H1 (cell line): ENCODE results near the gene TMCC1. TPM values are rescaled to one million over a fixed set of nuclear protein-coding genes. Genes with fewer than 3 reads are reported as not detected.

ENCODE experiments used
- EZH2 ChIP-seq: fragments of 200-600 bp; sonication (generic); IDR thresholded peaks from 2 replicates; pipeline ENCODE4 v1.7.1; 2012; ENCODE audit warnings: low read depth, mild to moderate bottlenecking, moderate library complexity, low read length, inconsistent platforms; ENCODE audit not compliant: severe bottlenecking
- polyA plus RNA-seq, 7 experiments: library from polyadenylated mRNA; depleted of rRNA in 3 of 7; stranded (reverse) in 5 of 7; unstranded in 2 of 7; fragments of >200 nt in 5 of 7; fragments of 200-250 nt in 2 of 7; gene quantifications; 1 replicate in 5 of 7; 2 replicates in 1 of 7; 4 replicates in 1 of 7; pipeline versions ENCODE4 v1.2.1 to v1.2.3, GENCODE V29; 2011 to 2013; ENCODE audit warnings: missing spikeins in 2 of 7, mixed read lengths in 2 of 7
- total RNA-seq: library from RNA; stranded (reverse); fragmentation: NEBNext Ultra II Directional; extraction: Animal tissue kit (Norgen Biotek cat#: 25700); gene quantifications from 2 replicates; pipeline ENCODE4 v1.2.1, GENCODE V29; 2021

The TMCC1 gene
- total and polyA plus RNA-seq, 2 of the 8 experiments (the other 6 are each of a cell fraction or from before 2014, with no cell fraction given) = 10.4 to 27.1 TPM

DNA sequence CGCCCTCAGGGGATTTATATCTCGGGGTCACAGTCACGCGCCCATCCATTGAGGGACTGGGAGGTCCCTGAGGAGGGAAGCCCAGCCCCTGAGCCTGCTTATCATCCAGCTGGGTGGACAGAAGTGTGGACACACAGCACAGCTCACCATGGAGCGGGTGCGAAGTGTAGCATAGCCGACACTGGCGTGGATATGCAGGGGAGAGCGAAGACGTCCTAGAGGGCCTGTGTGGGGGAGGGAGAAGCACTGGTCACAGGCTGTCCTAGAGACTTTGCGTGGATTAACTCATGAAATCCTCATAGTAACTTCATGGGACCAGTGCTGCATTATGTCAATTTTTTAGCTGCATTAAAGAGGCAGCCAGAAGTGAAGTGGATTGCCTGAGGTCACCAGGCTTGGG, 261.0 kb downstream of the TMCC1 start (continued):
- no peak for TF ChIP-seq EZH2
- TF ChIP-seq, all 59 proteins: peak for 0
